ENCODE results near the gene UBAP2. TPM values are rescaled to one million over a fixed set of nuclear protein-coding genes. Genes with fewer than 3 reads are reported as not detected.

The UBAP2 gene, protein sequence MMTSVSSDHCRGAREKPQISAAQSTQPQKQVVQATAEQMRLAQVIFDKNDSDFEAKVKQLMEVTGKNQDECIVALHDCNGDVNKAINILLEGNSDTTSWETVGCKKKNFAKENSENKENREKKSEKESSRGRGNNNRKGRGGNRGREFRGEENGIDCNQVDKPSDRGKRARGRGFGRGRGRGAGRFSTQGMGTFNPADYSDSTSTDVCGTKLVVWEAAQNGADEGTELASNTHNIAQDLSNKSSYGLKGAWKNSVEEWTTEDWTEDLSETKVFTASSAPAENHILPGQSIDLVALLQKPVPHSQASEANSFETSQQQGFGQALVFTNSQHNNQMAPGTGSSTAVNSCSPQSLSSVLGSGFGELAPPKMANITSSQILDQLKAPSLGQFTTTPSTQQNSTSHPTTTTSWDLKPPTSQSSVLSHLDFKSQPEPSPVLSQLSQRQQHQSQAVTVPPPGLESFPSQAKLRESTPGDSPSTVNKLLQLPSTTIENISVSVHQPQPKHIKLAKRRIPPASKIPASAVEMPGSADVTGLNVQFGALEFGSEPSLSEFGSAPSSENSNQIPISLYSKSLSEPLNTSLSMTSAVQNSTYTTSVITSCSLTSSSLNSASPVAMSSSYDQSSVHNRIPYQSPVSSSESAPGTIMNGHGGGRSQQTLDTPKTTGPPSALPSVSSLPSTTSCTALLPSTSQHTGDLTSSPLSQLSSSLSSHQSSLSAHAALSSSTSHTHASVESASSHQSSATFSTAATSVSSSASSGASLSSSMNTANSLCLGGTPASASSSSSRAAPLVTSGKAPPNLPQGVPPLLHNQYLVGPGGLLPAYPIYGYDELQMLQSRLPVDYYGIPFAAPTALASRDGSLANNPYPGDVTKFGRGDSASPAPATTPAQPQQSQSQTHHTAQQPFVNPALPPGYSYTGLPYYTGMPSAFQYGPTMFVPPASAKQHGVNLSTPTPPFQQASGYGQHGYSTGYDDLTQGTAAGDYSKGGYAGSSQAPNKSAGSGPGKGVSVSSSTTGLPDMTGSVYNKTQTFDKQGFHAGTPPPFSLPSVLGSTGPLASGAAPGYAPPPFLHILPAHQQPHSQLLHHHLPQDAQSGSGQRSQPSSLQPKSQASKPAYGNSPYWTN
- total RNA-seq (2022; extraction: Qiagen RNA extraction), result 38.2 to 45.6 TPM (median 43.1 TPM) in 5 replicates

GRCh38 chr9:34048727-34049629 is at the start of gene UBAP2:
Gene UBAP2, minus strand, starts transcription at chr9:34048887. Its CDS starts 31,739 bp downstream, at chr9:34017148.

Other genes starting within 250 kb of the UBAP2 start
- 42.7 to 46.7 TPM (median 45.4 TPM) in 5 replicates for gene UBE2R2, start 231.7 kb downstream of the UBAP2 start, total RNA-seq (2022; extraction: Qiagen RNA extraction)
- gene DCAF12, start 77.8 kb upstream of the UBAP2 start, total RNA-seq (2022; extraction: Qiagen RNA extraction), result 34.1 to 42.4 TPM (median 39.2 TPM) in 5 replicates
- gene UBAP1, start 130.2 kb upstream of the UBAP2 start, total RNA-seq (2022; extraction: Qiagen RNA extraction), result 45.8 to 53.4 TPM (median 48.7 TPM) in 5 replicates

Data from A549 treated with Mapracorat at 1 μM for 4 hours (cell line).